H1 (cell line): ENCODE results near the gene ATG7. TPM values are rescaled to one million over a fixed set of nuclear protein-coding genes. Genes with fewer than 3 reads are reported as not detected.

ENCODE experiments used
- GABPA ChIP-seq: IDR thresholded peaks from 2 replicates; pipeline ENCODE4 v1.6.1; 2011; ENCODE audit warnings: mild to moderate bottlenecking, low read length, moderate library complexity, borderline replicate concordance; ENCODE audit not compliant: insufficient read depth
- POLR2A ChIP-seq, 2 experiments: IDR thresholded peaks; 1 replicate in 1 of 2; 2 replicates in 1 of 2; pipeline ENCODE4 v1.6.1; 2011; ENCODE audit warnings: low read depth in 2 of 2, low read length in 2 of 2, mild to moderate bottlenecking in 2 of 2; ENCODE audit errors: control extremely low read depth in 1 of 2
- RNF2 ChIP-seq: fragments of 200-900, 300-1000 bp; sonication (generic); IDR thresholded peaks from 2 replicates; pipeline ENCODE4 v1.7.1; 2016; ENCODE audit warnings: borderline replicate concordance, low read depth, mild to moderate bottlenecking, antibody characterized with exemption, low read length; ENCODE audit not compliant: poor library complexity, severe bottlenecking; ENCODE audit errors: missing control alignments
- SIN3A ChIP-seq, 2 experiments: IDR thresholded peaks in 1 of 2; conservative IDR thresholded peaks in 1 of 2; 2 replicates each; pipeline ENCODE4 v1.6.1; 2011 to 2012; ENCODE audit warnings: low read length in 2 of 2, improper control_type of control experiment in 1 of 2, low read depth in 1 of 2, mild to moderate bottlenecking in 1 of 2
- SIRT6 ChIP-seq: IDR thresholded peaks from one replicate; pipeline ENCODE4 v1.7.1; 2012; ENCODE audit warnings: low read length, inconsistent platforms
- polyA plus RNA-seq, 7 experiments: library from polyadenylated mRNA; depleted of rRNA in 3 of 7; stranded (reverse) in 5 of 7; unstranded in 2 of 7; fragments of >200 nt in 5 of 7; fragments of 200-250 nt in 2 of 7; gene quantifications; 1 replicate in 5 of 7; 2 replicates in 1 of 7; 4 replicates in 1 of 7; pipeline versions ENCODE4 v1.2.1 to v1.2.3, GENCODE V29; 2011 to 2013; ENCODE audit warnings: missing spikeins in 2 of 7, mixed read lengths in 2 of 7
- total RNA-seq: library from RNA; stranded (reverse); fragmentation: NEBNext Ultra II Directional; extraction: Animal tissue kit (Norgen Biotek cat#: 25700); gene quantifications from 2 replicates; pipeline ENCODE4 v1.2.1, GENCODE V29; 2021
- TF ChIP-seq, protein P1 (sequence below): IDR thresholded peaks from 2 replicates; pipeline ENCODE4 v1.6.1; 2012; ENCODE audit warnings: inconsistent platforms

The ATG7 gene
- total and polyA plus RNA-seq, 2 of the 8 experiments (the other 6 are each of a cell fraction or from before 2014, with no cell fraction given): 15.0 to 19.1 TPM

DNA sequence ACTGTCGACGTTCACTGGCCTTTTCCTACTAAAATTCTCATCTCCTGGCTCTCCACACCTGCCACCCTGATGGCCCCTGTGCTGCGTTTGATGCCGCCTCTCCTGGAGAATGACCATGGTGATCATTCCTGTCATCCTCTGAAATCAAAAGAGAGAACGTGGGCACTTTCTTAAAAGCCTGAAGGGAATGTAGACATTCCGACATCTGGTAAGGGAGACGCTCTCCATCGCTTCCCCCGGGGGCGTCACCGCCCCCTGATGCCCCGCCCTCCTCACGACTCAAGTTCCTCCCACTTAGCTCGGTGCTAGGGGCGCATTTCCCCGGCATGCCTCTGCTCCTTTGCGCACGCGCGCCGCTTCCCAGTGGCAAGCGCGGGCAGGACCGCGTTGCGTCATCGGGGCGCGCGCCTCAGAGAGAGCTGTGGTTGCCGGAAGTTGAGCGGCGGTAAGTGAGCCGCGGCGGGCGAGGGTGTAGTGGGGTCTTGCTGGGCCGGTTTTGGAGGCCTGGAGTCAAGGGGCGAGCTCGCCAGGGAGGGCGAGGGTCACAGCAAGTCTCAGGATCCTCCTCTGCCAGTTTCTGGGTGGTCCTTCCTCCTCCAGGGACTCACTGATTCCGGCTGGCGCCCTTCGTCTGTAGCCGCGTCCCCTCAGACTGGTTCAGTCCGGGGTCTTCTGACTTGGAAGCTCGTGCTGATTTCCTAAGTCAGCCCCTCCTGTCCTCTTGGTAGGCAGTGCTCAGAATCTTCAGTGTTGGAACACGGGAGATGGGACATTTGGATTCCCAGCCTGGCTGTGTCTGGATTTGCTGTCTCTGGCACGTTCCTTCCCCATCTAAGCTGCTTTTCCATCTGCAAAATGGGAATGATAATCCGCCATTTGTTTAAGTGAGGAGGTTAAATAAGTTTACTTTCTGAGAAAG, at the start of gene ATG7 (continued):
- TF ChIP-seq, protein P1, sequence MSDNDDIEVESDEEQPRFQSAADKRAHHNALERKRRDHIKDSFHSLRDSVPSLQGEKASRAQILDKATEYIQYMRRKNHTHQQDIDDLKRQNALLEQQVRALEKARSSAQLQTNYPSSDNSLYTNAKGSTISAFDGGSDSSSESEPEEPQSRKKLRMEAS: peak; percentile 65
- no peak for TF ChIP-seq RNF2
- peak; percentile 89 to 97 for TF ChIP-seq POLR2A (IDR thresholded peaks at IDR 0.05; ENCODE audit: control extremely low read depth in 1 of 2, low read depth in 2 of 2, low read length in 2 of 2)
- TF ChIP-seq SIN3A (conservative IDR thresholded peaks at IDR 0.05 in 1 of 2, IDR thresholded peaks at IDR 0.05 in 1 of 2; ENCODE audit: low read depth in 1 of 2, low read length in 2 of 2): peak in 1 of 2 experiments; percentile 95; a peak in 2 of 4 replicates
- no peak for TF ChIP-seq SIRT6
- no peak for TF ChIP-seq GABPA
